IMR-90 (cell line): ENCODE results near the gene FBXO44. TPM values are rescaled to one million over a fixed set of nuclear protein-coding genes. Genes with fewer than 3 reads are reported as not detected.

Experiments used
- ATAC-seq: fragments of 200-7000 bp; cut with Tn5 transposase; 2 replicates; pipeline ENCODE4 v1.9.1; 2020; ENCODE audit warnings: low read depth, mild to moderate bottlenecking, moderate library complexity
- BruUV-seq: library from RNA; stranded (reverse); fragments of 400-500 nt; replicated peaks from 2 replicates; lab custom pipeline; 2021; lab: Mats Ljungman, UMichigan
- CTCF ChIA-PET: fragments of 300-600 bp; formaldehyde crosslinking; extraction: SDS; loops from one replicate; lab custom pipeline; 2021; ENCODE audit warnings: antibody characterized with exemption; lab: Yijun Ruan, JAX
- POLR2A ChIA-PET: fragments of 300-600 bp; sonication (Branson Sonifier 250); formaldehyde crosslinking; loops from one replicate; lab custom pipeline; 2022; ENCODE audit warnings: antibody characterized with exemption; ENCODE audit not compliant: unreplicated experiment; lab: Charles Lee
- DNase-seq: peaks from one replicate; pipeline ENCODE4 v3.0.0; 2013
- H2AFZ ChIP-seq: replicated peaks from 2 replicates; pipeline ENCODE3; 2013; ENCODE audit warnings: low read length, mild to moderate bottlenecking; ENCODE audit not compliant: poor library complexity
- H2AK5ac ChIP-seq: 2 replicates; pipeline ENCODE4 v1.6.1; 2013; ENCODE audit warnings: low read depth, low read length, inconsistent platforms
- H2AK9ac ChIP-seq: replicated peaks from 2 replicates; pipeline ENCODE3; 2013; ENCODE audit warnings: mild to moderate bottlenecking, low read depth, low read length, moderate library complexity; ENCODE audit not compliant: poor library complexity
- H2BK120ac ChIP-seq: 2 replicates; pipeline ENCODE4 v1.6.1; 2013; ENCODE audit warnings: low read depth, low read length, inconsistent platforms
- H2BK15ac ChIP-seq: 3 replicates; pipeline ENCODE4 v1.6.1; 2013; ENCODE audit warnings: low read depth, low read length, inconsistent platforms
- H2BK20ac ChIP-seq: 2 replicates; pipeline ENCODE4 v1.6.1; 2013; ENCODE audit warnings: low read depth, mild to moderate bottlenecking, inconsistent platforms, low read length, moderate library complexity
- H2BK5ac ChIP-seq: 2 replicates; pipeline ENCODE4 v1.6.1; 2013; ENCODE audit warnings: mild to moderate bottlenecking, low read depth, low read length, inconsistent platforms; ENCODE audit not compliant: poor library complexity, severe bottlenecking
- H3K14ac ChIP-seq: replicated peaks from 2 replicates; pipeline ENCODE4 v1.6.1; 2013; ENCODE audit warnings: low read depth, low read length, inconsistent platforms
- H3K18ac ChIP-seq: 2 replicates; pipeline ENCODE4 v1.6.1; 2013; ENCODE audit warnings: low read depth, low read length, control low read depth
- H3K23ac ChIP-seq: 2 replicates; pipeline ENCODE4 v1.6.1; 2013; ENCODE audit warnings: low read depth, low read length, inconsistent platforms
- H3K27ac ChIP-seq: 2 replicates; pipeline ENCODE4 v1.5.1; 2013; ENCODE audit warnings: mild to moderate bottlenecking, control low read depth, low read length; ENCODE audit not compliant: insufficient read depth
- H3K27me3 ChIP-seq: 2 replicates; pipeline ENCODE4 v1.6.1; 2013; ENCODE audit warnings: low read length; ENCODE audit not compliant: control insufficient read depth, insufficient read depth
- H3K36me3 ChIP-seq: 2 replicates; pipeline ENCODE4 v1.6.1; 2013; ENCODE audit warnings: low read length, mixed read lengths; ENCODE audit not compliant: control insufficient read depth, insufficient read depth
- H3K4ac ChIP-seq: 2 replicates; pipeline ENCODE4 v1.6.1; 2013; ENCODE audit warnings: low read depth, low read length, inconsistent platforms
- H3K4me1 ChIP-seq: 2 replicates; pipeline ENCODE4 v1.6.1; 2013; ENCODE audit warnings: low read length, mixed read lengths; ENCODE audit not compliant: control insufficient read depth, insufficient read depth
- H3K4me2 ChIP-seq: 2 replicates; pipeline ENCODE4 v1.6.1; 2013; ENCODE audit warnings: low read depth, mild to moderate bottlenecking, control low read depth, low read length, moderate library complexity
- H3K4me3 ChIP-seq: 2 replicates; pipeline ENCODE4 v1.5.1; 2013; ENCODE audit warnings: low read depth, mild to moderate bottlenecking, control low read depth, low read length, moderate library complexity; ENCODE audit not compliant: insufficient read depth
- H3K56ac ChIP-seq: 2 replicates; pipeline ENCODE4 v1.6.1; 2013; ENCODE audit warnings: low read length, inconsistent platforms; ENCODE audit not compliant: insufficient read depth; ENCODE audit errors: extremely low read depth
- H3K79me1 ChIP-seq, 2 experiments: 2 replicates each; pipeline ENCODE4 v1.6.1; 2013; ENCODE audit warnings: low read length in 2 of 2, inconsistent platforms in 1 of 2, low read depth in 1 of 2
- H3K9ac ChIP-seq: 2 replicates; pipeline ENCODE4 v1.6.1; 2013; ENCODE audit warnings: low read depth, low read length, control low read depth
- H3K9me1 ChIP-seq: 2 replicates; pipeline ENCODE4 v1.6.1; 2013; ENCODE audit warnings: low read length, inconsistent platforms; ENCODE audit not compliant: insufficient read depth
- H3K9me3 ChIP-seq: 2 replicates; pipeline ENCODE4 v1.6.1; 2013; ENCODE audit warnings: low read length; ENCODE audit not compliant: control insufficient read depth, insufficient read depth
- H4K20me1 ChIP-seq: 2 replicates; pipeline ENCODE4 v1.6.1; 2013; ENCODE audit warnings: low read length, inconsistent platforms; ENCODE audit not compliant: insufficient read depth
- H4K5ac ChIP-seq: 2 replicates; pipeline ENCODE4 v1.6.1; 2013; ENCODE audit warnings: mild to moderate bottlenecking, low read depth, low read length, control low read depth
- H4K8ac ChIP-seq, 2 experiments: 2 replicates each; pipeline ENCODE4 v1.6.1; 2013; ENCODE audit warnings: low read depth in 2 of 2, low read length in 2 of 2, control low read depth in 1 of 2, inconsistent platforms in 1 of 2
- H4K91ac ChIP-seq: 2 replicates; pipeline ENCODE4 v1.6.1; 2013; ENCODE audit warnings: low read depth, low read length, inconsistent platforms; ENCODE audit not compliant: insufficient read depth
- BHLHE40 ChIP-seq: fragments of 150-350 bp; IDR thresholded peaks from 2 replicates; pipeline ENCODE4 v1.6.1; 2016; ENCODE audit warnings: mild to moderate bottlenecking, low read depth, low read length
- CEBPB ChIP-seq: IDR thresholded peaks from 2 replicates; pipeline ENCODE4 v1.6.1; 2012; ENCODE audit warnings: low read depth, low read length, improper control_type of control experiment
- CHD1 ChIP-seq: IDR thresholded peaks from 2 replicates; pipeline ENCODE4 v1.6.1; 2012; ENCODE audit warnings: low read depth, low read length, improper control_type of control experiment
- CTCF ChIP-seq: conservative IDR thresholded peaks from 2 replicates; pipeline ENCODE4 v1.5.1; 2012; ENCODE audit warnings: mild to moderate bottlenecking, low read depth, low read length, improper control_type of control experiment
- ELK1 ChIP-seq: fragments of 150-350 bp; IDR thresholded peaks from 2 replicates; pipeline ENCODE4 v1.6.1; 2016; ENCODE audit warnings: low read depth, mild to moderate bottlenecking, low read length, moderate library complexity, borderline replicate concordance
- FOS ChIP-seq: fragments of 150-350 bp; IDR thresholded peaks from 2 replicates; pipeline ENCODE4 v1.6.1; 2016; ENCODE audit warnings: low read depth, low read length
- MAFK ChIP-seq: IDR thresholded peaks from 2 replicates; pipeline ENCODE4 v1.6.1; 2012; ENCODE audit warnings: low read depth, low read length, improper control_type of control experiment
- MAZ ChIP-seq: IDR thresholded peaks from 2 replicates; pipeline ENCODE4 v1.6.1; 2012; ENCODE audit warnings: low read depth, mild to moderate bottlenecking, low read length, improper control_type of control experiment, moderate library complexity, borderline replicate concordance
- MXI1 ChIP-seq: IDR thresholded peaks from 2 replicates; pipeline ENCODE4 v1.6.1; 2012; ENCODE audit warnings: low read depth, mild to moderate bottlenecking, low read length, moderate library complexity, borderline replicate concordance
- NFE2L2 ChIP-seq: fragments of 150-350 bp; IDR thresholded peaks from 2 replicates; pipeline ENCODE4 v1.6.1; 2016; ENCODE audit warnings: low read depth, mild to moderate bottlenecking, low read length
- POLR2A ChIP-seq: IDR thresholded peaks from 2 replicates; pipeline ENCODE4 v1.6.1; 2012; ENCODE audit warnings: mild to moderate bottlenecking, low read depth, low read length
- RAD21 ChIP-seq: IDR thresholded peaks from 2 replicates; pipeline ENCODE4 v1.6.1; 2012; ENCODE audit warnings: low read length, improper control_type of control experiment
- RCOR1 ChIP-seq: IDR thresholded peaks from 2 replicates; pipeline ENCODE4 v1.6.1; 2012; ENCODE audit warnings: mild to moderate bottlenecking, low read length, improper control_type of control experiment; ENCODE audit not compliant: insufficient replicate concordance
- RFX5 ChIP-seq: IDR thresholded peaks from 2 replicates; pipeline ENCODE4 v1.8.0; 2012; ENCODE audit warnings: low read depth, mild to moderate bottlenecking, low read length, moderate library complexity
- SMC3 ChIP-seq: fragments of 150-350 bp; IDR thresholded peaks from 2 replicates; pipeline ENCODE4 v1.6.1; 2016; ENCODE audit warnings: low read depth, mild to moderate bottlenecking, antibody characterized with exemption, low read length, moderate library complexity
- USF2 ChIP-seq: fragments of 150-350 bp; IDR thresholded peaks from 2 replicates; pipeline ENCODE4 v1.6.1; 2017; ENCODE audit warnings: mild to moderate bottlenecking, antibody characterized with exemption, low read length, low read depth
- WGBS, 2 experiments: methylation state at CpG; one replicate each; pipeline versions ENCODE4 v1.1.5 to v1.1.7; 2013; ENCODE audit warnings: missing lambda C conversion rate in 2 of 2; ENCODE audit not compliant: insufficient read length in 1 of 2; ENCODE audit errors: extremely low coverage in 2 of 2; 5-methylcytosine and 5-hydroxymethylcytosine counted together
- dilution Hi-C: fragments of 300-500 bp; cut with HindIII; formaldehyde crosslinking; loops from one replicate; pipeline ENCODE4 v1.14.3; 2018; ENCODE audit warnings: low sequenced_read_pairs; ENCODE audit not compliant: unreplicated experiment
- in situ Hi-C: fragments of 300-500 bp; cut with MboI; formaldehyde crosslinking; loops from 3 replicates; pipeline ENCODE4 v1.14.3; 2019; ENCODE audit warnings: low sequenced_read_pairs, inconsistent platforms, mixed read lengths
- intact Hi-C: fragments of 100-400 bp; cut with micrococcal nuclease; formaldehyde crosslinking; loops from 2 replicates; pipeline ENCODE4 v1.10.0; 2022
- polyA plus RNA-seq, 3 experiments: library from polyadenylated mRNA; depleted of rRNA; stranded (reverse); fragments of >200 nt; gene quantifications; 2 replicates each; pipeline ENCODE4 v1.2.3, GENCODE V29; 2012; ENCODE audit warnings: low replicate concordance in 1 of 3
- total RNA-seq: library from RNA; depleted of rRNA; stranded (reverse); fragments of >200 nt; gene quantifications from 2 replicates; pipeline ENCODE4 v1.2.3, GENCODE V29; 2012

The FBXO44 gene
- total and polyA plus RNA-seq, 2 of the 4 experiments (the other 2 are of a cell fraction) = 9.3 to 25.5 TPM

DNA sequence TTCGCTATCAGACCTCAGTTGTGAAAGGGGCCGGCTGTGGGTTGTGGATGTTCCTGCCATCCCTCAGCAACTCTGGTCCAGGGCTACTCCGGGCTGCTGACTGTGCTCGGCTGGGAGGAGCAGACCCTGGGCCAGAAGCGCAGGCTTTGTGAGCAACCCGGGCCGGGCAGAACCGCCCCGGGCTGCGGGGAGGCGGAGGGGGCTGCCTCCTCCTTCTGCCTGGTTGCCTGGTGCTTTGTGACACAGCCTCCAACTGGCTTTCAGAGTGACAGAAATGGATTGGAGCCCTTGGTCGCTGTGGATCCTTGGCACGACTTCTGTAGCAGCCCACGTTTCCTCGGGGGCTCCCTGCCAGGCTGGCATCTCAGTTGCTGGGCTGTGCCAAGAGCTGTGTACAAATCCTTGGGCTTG lies 46.9 kb downstream of the FBXO44 start:
- Histone ChIP-seq H3K4me2 (no peak overlapping the region; the same call in 1 of the 2 replicates), H3K79me1 (no peaks in the 10 kb centered on the region), H2BK20ac (no peak overlapping the region), H3K18ac (no peak overlapping the region), H2AK5ac (no peak overlapping the region), H4K8ac (no peak overlapping the region), H3K9me1 (peaks cover 4% of the 10 kb centered on the region), H3K27me3 (peaks cover 73% of the 10 kb centered on the region), H3K23ac (no peak overlapping the region), H2AK9ac (no peak overlapping the region), H3K4me3 (no peak overlapping the region), H3K27ac (no peak overlapping the region), H4K20me1 (no peaks in the 10 kb centered on the region), H2BK5ac (no peak overlapping the region), H3K56ac (no peak overlapping the region), H4K91ac (no peak overlapping the region), H2BK120ac (no peak overlapping the region), H3K36me3 (no peaks in the 10 kb centered on the region), H2BK15ac (no peak overlapping the region), H3K9ac (no peak overlapping the region), H3K4me1 (no peaks in the 10 kb centered on the region; the same call in 1 of the 2 replicates), H3K14ac (no peak overlapping the region), H3K9me3 (no peaks in the 10 kb centered on the region), H2AFZ (peak overlapping the region; percentile 73), H3K4ac (no peak overlapping the region), H4K5ac (no peak overlapping the region)
- POLR2A ChIA-PET = no interaction called here
- dilution Hi-C loops (no loop called here), in situ Hi-C loops (no loop called here), intact Hi-C loops (no loop called here)
- DNase-seq (no peak), ATAC-seq (peak; percentile 53)
- BruUV-seq = no TSS peak
- no peak for TF ChIP-seq BHLHE40
- no peak for TF ChIP-seq NFE2L2
- no peak for TF ChIP-seq CHD1
- no peak for TF ChIP-seq MAZ
- TF ChIP-seq USF2 = no peak
- TF ChIP-seq RFX5 = no peak
- no peak for TF ChIP-seq MXI1
- TF ChIP-seq FOS = no peak
- no peak for TF ChIP-seq MAFK
- no peak for TF ChIP-seq POLR2A
- TF ChIP-seq ELK1 = no peak
- no peak for TF ChIP-seq RAD21
- TF ChIP-seq SMC3 = no peak
- no peak for TF ChIP-seq CEBPB
- TF ChIP-seq RCOR1 = no peak
- TF ChIP-seq CTCF = no peak
- CTCF ChIA-PET = no interaction called here
- 12% methylated on average over 9 of the region's 15 CpGs; no CpG with 5 or more reads in 1 of the 2 experiments for WGBS, 2 experiments
